Activated naive CD4-positive, alpha-beta T cell treated with anti-CD3 and anti-CD28 coated beads for 36 hours (primary cell): ENCODE results near the gene MPPED2. TPM values are rescaled to one million over a fixed set of nuclear protein-coding genes. Genes with fewer than 3 reads are reported as not detected.

Experiments used
- CTCF ChIA-PET: fragments of 350-600 bp; sonication (Branson Sonifier 250); formaldehyde crosslinking; loops from one replicate; lab custom pipeline; 2021; ENCODE audit warnings: antibody characterized with exemption; lab: Charles Lee
- DNase-seq: peaks from one replicate; pipeline ENCODE4 v3.0.0-alpha.2; 2020
- H3K27ac Mint-ChIP-seq: one replicate; pipeline ENCODE4 v1.8.0; 2021; ENCODE audit warnings: mild to moderate bottlenecking, mixed read lengths
- H3K27me3 Mint-ChIP-seq: one replicate; pipeline ENCODE4 v1.8.0; 2021; ENCODE audit warnings: low read depth, mixed read lengths
- H3K36me3 Mint-ChIP-seq: one replicate; pipeline ENCODE4 v1.8.0; 2021; ENCODE audit warnings: low read depth, mixed read lengths
- H3K4me1 Mint-ChIP-seq: one replicate; pipeline ENCODE4 v1.8.0; 2021; ENCODE audit warnings: low read depth, mixed read lengths
- H3K4me3 Mint-ChIP-seq: one replicate; pipeline ENCODE4 v1.8.0; 2021; ENCODE audit warnings: mild to moderate bottlenecking, moderate library complexity, mixed read lengths
- H3K9me3 Mint-ChIP-seq: one replicate; pipeline ENCODE4 v1.8.0; 2021; ENCODE audit warnings: mixed read lengths
- intact Hi-C: fragments of 100-400 bp; cut with micrococcal nuclease; formaldehyde crosslinking; loops from one replicate; pipeline ENCODE4 v1.15.1; 2023
- total RNA-seq, 2 experiments: library from RNA; stranded (reverse); gene quantifications; one replicate each; pipeline ENCODE4 v1.2.3, GENCODE V29; 2021

MPPED2 gene
- total RNA-seq, 2 experiments from 2014 or later, result not detected

DNA sequence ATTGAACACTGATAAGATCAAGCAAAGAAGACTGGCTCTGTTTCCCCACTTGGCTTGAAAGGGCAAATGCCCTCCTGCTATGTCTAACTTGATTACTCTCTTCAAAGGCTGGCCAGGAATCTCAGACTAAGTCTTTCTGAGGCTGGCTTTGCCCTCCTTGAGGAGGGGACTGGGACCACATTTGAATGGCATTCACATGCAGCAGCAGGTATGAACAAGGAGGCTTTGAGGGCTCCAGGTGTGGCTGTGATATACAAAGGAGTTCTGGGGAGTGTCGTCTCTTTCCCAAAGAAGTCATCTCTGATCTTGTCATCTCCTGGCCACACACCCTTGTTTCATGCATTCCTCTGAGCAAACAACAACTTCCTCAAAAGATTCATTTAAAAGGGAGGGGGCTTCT is 132.4 kb downstream of the MPPED2 start:
- no peak for DNase-seq
- Mint-ChIP-seq H3K9me3 (no peaks in the 10 kb centered on the region), H3K4me1 (no peaks in the 10 kb centered on the region), H3K4me3 (no peak overlapping the region), H3K36me3 (no peaks in the 10 kb centered on the region), H3K27ac (no peak overlapping the region), H3K27me3 (peaks cover 9% of the 10 kb centered on the region)
- intact Hi-C loops, result no loop called here
- CTCF ChIA-PET, result no interaction called here

DNA sequence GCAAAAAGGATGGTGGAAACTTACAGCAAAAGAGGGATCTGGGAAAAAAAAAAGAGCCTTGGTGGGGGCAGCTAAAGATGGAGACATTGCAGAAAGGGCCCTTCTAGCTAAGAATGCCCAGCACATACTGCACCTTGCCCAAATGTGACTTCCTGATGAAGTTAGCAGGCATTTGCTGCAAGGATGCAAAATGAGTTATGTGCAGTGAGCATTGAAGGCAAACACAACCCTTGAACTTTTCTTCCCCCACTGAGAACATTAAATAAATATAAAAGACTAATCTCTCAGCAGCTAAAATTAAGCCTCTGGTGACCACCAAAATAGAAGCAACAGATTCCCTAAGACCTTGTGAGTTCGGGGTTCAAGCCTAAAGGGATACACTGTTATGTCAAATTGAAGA is 133.3 kb downstream of the MPPED2 start:
- no peak for DNase-seq
- CTCF ChIA-PET, result no interaction called here
- H3K27ac Mint-ChIP-seq, result no peak overlapping the region
- no peaks in the 10 kb centered on the region for H3K36me3 Mint-ChIP-seq
- no peak overlapping the region for H3K4me3 Mint-ChIP-seq
- intact Hi-C loops, result no loop called here
- no peaks in the 10 kb centered on the region for H3K9me3 Mint-ChIP-seq
- H3K27me3 Mint-ChIP-seq, result peaks cover 7% of the 10 kb centered on the region
- no peaks in the 10 kb centered on the region for H3K4me1 Mint-ChIP-seq

DNA sequence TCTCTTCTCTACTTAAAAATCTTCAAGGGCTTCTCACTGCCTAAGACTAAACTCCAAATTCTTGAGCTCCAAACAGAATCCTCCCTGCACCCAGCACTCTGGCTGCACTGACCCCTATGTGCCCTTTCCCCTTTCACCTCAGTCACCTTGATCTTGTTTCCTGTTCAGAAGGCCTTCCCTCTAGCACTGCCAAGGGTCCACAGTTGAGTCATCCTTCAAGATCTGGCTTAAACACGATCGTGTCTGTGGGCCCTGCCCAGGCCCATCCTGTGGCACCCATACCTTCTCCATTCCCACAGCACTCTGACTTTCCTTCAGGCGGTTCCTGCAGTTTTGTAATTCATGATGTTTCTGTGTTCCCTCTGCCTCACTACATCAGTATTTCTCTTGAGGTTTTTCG is 134.0 kb downstream of the MPPED2 start:
- Mint-ChIP-seq H3K27ac (no peak overlapping the region), H3K4me3 (no peak overlapping the region), H3K27me3 (peaks cover 11% of the 10 kb centered on the region), H3K4me1 (no peaks in the 10 kb centered on the region), H3K36me3 (no peaks in the 10 kb centered on the region), H3K9me3 (no peaks in the 10 kb centered on the region)
- no peak for DNase-seq
- intact Hi-C loops, result no loop called here
- CTCF ChIA-PET, result no interaction called here

DNA sequence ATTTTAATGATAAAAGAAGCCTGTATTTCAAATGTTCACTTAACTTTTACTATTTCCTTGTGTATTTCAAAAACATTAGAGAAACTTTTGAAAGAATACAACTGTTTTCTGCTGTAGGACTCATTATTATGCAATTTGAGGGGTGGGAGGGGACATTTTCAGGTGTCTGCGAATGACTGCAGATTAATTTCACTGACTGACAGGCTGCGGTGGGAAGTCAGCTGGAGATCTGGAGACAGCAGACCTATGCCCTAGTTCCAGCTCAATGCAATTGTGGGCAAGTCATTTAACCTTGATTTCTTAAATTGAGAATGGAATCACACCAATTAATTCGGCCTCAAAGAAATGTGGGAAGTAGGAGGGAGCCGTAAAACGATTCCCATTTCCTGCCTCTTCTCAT is 134.5 kb downstream of the MPPED2 start:
- Mint-ChIP-seq H3K4me1 (no peaks in the 10 kb centered on the region), H3K4me3 (no peak overlapping the region), H3K9me3 (no peaks in the 10 kb centered on the region), H3K36me3 (no peaks in the 10 kb centered on the region), H3K27ac (no peak overlapping the region), H3K27me3 (peaks cover 11% of the 10 kb centered on the region)
- intact Hi-C loops, result no loop called here
- no peak for DNase-seq
- CTCF ChIA-PET, result no interaction called here

DNA sequence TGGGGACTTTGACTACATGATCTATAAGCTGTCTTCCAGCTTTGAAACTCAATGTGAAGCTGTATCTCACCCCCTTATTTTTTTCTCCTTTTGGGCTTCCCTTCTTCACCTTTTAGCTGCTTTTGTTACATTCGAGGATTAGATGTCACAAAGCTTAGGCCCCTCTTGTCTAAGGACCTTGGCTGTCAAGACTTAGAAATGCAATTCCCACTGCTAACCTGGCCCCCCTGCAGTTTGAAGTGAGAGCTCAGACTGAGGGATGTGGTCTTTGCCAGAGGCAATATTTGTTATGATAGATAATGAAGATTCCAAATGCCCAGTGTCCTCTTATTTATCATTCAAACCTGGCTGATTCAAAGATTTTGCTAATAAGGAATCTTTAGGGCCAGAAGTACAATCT is 135.0 kb downstream of the MPPED2 start:
- CTCF ChIA-PET, result no interaction called here
- Mint-ChIP-seq H3K36me3 (no peaks in the 10 kb centered on the region), H3K9me3 (no peaks in the 10 kb centered on the region), H3K4me3 (no peak overlapping the region), H3K4me1 (no peaks in the 10 kb centered on the region), H3K27ac (no peak overlapping the region), H3K27me3 (peaks cover 11% of the 10 kb centered on the region)
- DNase-seq, result no peak
- intact Hi-C loops, result no loop called here

DNA sequence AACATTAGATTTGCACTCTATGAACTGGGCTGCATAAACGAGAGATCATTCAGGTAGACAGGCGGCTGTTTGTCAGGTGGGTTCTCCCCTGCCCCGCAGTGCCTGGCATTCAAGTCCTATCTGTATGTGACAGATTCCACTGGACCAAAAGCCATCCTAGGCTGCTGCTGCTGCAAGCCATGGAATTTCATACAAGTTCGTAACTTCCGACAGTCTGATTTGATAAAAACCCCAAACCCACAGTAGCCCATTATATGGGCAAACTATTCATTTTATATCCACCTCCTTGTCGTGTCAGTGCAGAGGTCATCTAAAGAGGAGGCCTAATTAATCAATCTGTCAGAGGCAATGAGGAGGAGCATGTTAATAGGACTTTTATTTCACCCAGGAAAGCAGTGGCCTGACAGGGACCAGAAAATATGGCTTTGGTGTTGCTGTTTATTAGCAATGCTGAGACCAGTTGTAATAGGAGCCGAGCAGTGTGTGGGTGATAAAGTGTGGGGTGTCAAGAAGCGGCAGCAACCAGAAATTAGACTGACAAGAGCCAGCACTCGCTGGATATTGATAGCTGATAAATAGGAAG is 139.0 kb downstream of the MPPED2 start:
- intact Hi-C loops, result no loop called here
- DNase-seq, result no peak
- Mint-ChIP-seq H3K9me3 (no peaks in the 10 kb centered on the region), H3K36me3 (no peaks in the 10 kb centered on the region), H3K4me3 (no peak overlapping the region), H3K27me3 (peaks cover 8% of the 10 kb centered on the region), H3K27ac (no peak overlapping the region), H3K4me1 (no peaks in the 10 kb centered on the region)
- CTCF ChIA-PET, result no interaction called here

DNA sequence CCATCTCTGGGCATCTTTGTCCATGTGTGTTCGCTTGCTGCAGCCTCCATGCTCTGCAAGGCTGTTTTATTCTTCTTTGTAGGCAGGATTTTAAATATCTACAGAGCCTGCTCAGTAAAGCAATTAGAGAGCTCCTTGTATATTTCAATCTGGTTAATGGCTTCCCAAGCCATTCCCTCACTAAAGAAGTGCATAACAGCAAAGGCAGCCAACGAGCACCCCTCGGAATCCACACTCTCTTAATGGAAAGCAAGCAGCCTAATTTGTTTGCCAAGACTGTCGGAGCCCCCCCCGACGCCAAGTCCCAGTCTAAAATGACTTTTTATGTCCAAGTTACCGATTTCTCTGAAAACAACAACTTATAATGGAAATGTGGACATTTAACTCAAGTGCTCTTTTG is 139.6 kb downstream of the MPPED2 start:
- intact Hi-C loops, result no loop called here
- Mint-ChIP-seq H3K4me1 (no peaks in the 10 kb centered on the region), H3K27ac (no peak overlapping the region), H3K27me3 (peaks cover 11% of the 10 kb centered on the region), H3K4me3 (no peak overlapping the region), H3K36me3 (no peaks in the 10 kb centered on the region), H3K9me3 (no peaks in the 10 kb centered on the region)
- no peak for DNase-seq
- CTCF ChIA-PET, result no interaction called here

DNA sequence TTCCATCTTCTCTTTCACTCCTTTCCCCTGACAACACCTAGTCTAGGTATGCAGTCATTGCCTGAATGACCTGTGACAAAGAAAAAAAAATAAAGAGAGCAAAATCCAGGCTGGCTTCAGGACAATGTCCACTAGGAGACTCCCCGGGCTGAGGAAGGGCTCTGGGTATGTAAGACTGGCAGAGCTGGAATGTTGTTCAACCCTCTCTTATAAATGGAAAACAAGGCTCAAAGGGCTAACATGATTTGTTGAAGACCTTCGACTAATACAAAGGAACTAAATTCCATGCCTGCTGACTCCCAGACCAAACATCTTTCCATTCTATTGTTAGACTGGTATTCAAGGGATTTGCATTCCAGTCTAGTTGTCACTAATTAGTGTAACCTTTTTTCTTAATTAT is 141.1 kb downstream of the MPPED2 start:
- no peaks in the 10 kb centered on the region for H3K9me3 Mint-ChIP-seq
- intact Hi-C loops, result no loop called here
- H3K27me3 Mint-ChIP-seq, result peaks cover 11% of the 10 kb centered on the region
- no peaks in the 10 kb centered on the region for H3K36me3 Mint-ChIP-seq
- CTCF ChIA-PET, result no interaction called here
- H3K4me1 Mint-ChIP-seq, result no peaks in the 10 kb centered on the region
- no peak overlapping the region for H3K4me3 Mint-ChIP-seq
- DNase-seq, result no peak
- H3K27ac Mint-ChIP-seq, result no peak overlapping the region

DNA sequence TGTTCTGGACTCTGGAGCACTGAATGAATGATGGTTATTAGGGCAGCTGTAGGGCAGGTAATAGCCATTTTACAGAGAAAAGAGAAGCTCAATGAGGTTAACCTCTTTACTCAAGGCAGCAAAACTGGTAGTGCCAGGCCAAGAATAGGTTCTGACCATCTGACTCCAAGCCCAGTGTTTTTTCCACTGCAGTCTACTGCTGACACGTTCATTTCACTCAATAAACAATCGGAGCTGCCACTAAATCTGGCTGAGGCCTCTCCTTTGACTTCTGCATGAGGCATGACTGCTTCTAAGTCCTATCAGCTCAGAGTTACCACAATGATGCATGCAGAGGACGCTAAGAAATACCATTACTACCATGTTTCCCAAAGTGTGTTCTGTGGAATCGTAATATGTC is 145.6 kb downstream of the MPPED2 start:
- Mint-ChIP-seq H3K4me1 (no peaks in the 10 kb centered on the region), H3K4me3 (no peak overlapping the region), H3K27me3 (peaks cover 8% of the 10 kb centered on the region), H3K36me3 (no peaks in the 10 kb centered on the region), H3K27ac (no peak overlapping the region), H3K9me3 (no peaks in the 10 kb centered on the region)
- intact Hi-C loops, result no loop called here
- CTCF ChIA-PET, result interaction anchor here (0.5 kb wide), 1 partner anchor 107 kb away, joined by 3 read pairs; no protein-coding TSS in a partner anchor
- DNase-seq, result no peak

DNA sequence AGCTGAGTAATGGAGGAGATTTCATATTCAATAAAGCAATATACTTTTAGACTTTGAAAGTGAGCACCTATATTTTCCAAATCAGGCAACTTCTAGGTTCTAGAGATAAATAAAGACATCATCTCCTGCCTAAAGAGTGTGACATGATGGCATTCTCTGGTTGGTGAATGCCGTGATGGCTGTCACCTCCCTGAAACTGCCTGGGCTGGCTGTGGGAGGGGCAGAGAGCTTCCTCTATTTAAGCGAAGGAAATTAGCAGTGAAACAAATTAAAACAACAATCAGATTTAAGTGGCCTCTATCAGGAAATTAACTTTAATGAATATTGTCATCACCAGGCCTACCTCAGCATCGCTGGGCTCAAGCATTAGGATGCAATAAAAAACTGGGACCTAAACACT is 149.4 kb downstream of the MPPED2 start:
- intact Hi-C loops, result no loop called here
- Mint-ChIP-seq H3K27me3 (peaks cover 5% of the 10 kb centered on the region), H3K27ac (no peak overlapping the region), H3K4me1 (no peaks in the 10 kb centered on the region), H3K36me3 (no peaks in the 10 kb centered on the region), H3K4me3 (no peak overlapping the region), H3K9me3 (no peaks in the 10 kb centered on the region)
- no peak for DNase-seq
- CTCF ChIA-PET, result interaction anchor here (1.7 kb wide), 1 partner anchor 481 kb away, joined by 5 read pairs; no protein-coding TSS in a partner anchor

DNA sequence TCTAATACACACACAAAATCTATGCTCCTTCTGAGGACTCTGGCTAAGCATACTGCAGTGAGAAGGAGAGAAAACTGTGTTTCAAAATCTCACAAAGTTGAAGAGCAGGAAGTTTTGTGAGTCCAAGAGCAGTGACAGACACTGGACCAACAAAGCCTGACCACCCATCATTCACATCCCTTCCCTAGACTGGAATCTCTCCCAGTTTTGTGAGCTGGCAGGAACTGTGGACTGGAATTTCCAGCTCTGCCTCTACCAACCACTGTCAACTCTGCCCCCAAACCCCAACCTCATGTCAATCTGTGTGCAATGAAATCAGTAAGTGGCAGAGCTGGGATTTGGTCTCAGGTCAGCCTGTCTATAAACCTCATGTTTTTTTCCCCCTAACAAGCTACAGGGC is 150.7 kb downstream of the MPPED2 start:
- no peak overlapping the region for H3K4me3 Mint-ChIP-seq
- no peaks in the 10 kb centered on the region for H3K9me3 Mint-ChIP-seq
- intact Hi-C loops, result no loop called here
- no peaks in the 10 kb centered on the region for H3K36me3 Mint-ChIP-seq
- CTCF ChIA-PET, result interaction anchor here (1.7 kb wide), 1 partner anchor 482 kb away, joined by 5 read pairs; no protein-coding TSS in a partner anchor
- H3K4me1 Mint-ChIP-seq, result no peaks in the 10 kb centered on the region
- no peak for DNase-seq
- no peak overlapping the region for H3K27ac Mint-ChIP-seq
- H3K27me3 Mint-ChIP-seq, result peaks cover 6% of the 10 kb centered on the region

DNA sequence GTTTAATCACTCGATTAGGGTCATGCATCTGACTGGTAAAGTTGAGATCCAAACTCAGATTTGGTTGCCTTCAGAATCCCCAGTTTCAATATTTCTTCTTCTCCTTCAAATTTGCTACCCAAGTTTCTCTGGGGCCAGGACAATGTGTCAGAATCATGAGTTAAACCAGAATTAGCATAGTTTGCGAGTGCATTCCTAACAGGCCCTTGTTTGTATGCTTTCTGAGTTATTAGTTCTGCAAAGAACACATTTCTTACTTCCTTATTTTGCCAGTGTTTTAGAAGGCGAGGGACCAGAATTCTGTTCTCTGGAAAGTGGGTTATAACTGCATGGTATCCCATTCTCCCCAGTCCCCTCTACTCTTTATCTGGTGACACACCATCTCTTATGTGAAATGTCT is 151.3 kb downstream of the MPPED2 start:
- DNase-seq, result no peak
- intact Hi-C loops, result no loop called here
- Mint-ChIP-seq H3K9me3 (no peaks in the 10 kb centered on the region), H3K4me3 (no peak overlapping the region), H3K27ac (no peak overlapping the region), H3K27me3 (peaks cover 6% of the 10 kb centered on the region), H3K36me3 (no peaks in the 10 kb centered on the region), H3K4me1 (no peaks in the 10 kb centered on the region)
- CTCF ChIA-PET, result no interaction called here

DNA sequence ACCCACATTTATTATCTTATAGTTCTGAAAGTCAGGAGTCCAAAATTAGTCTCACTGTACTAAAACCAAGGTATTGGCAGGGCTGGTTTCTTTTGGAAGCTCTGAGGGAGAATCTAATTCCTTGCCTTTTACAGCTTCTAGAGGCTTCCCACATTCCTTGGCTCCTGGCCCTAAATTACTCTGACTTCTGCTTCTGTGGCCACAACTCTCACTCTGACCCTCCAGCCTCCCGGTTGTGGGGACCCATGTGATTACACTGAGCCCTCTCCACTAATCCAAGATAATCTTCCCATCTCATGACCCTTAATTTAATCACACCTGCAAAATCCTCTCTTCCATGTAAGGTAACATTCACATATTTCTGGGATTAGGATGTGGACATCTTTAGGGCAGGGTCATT is 152.3 kb downstream of the MPPED2 start:
- H3K4me1 Mint-ChIP-seq, result no peaks in the 10 kb centered on the region
- intact Hi-C loops, result no loop called here
- no peak for DNase-seq
- no peak overlapping the region for H3K27ac Mint-ChIP-seq
- peaks cover 4% of the 10 kb centered on the region for H3K27me3 Mint-ChIP-seq
- H3K9me3 Mint-ChIP-seq, result no peaks in the 10 kb centered on the region
- H3K4me3 Mint-ChIP-seq, result no peak overlapping the region
- CTCF ChIA-PET, result no interaction called here
- no peaks in the 10 kb centered on the region for H3K36me3 Mint-ChIP-seq
